A673 (cell line): ENCODE results near the gene DUSP1. TPM values are rescaled to one million over a fixed set of nuclear protein-coding genes. Genes with fewer than 3 reads are reported as not detected.
"Not testable (repeated sequence)": the region's sequence is repeated elsewhere in the genome, so short reads cannot be mapped to it uniquely, and the experiment has no call there.

Experiments used
- BruUV-seq: library from RNA; stranded (reverse); fragments of 400-500 nt; replicated peaks from 2 replicates; lab custom pipeline; 2021; lab: Mats Ljungman, UMichigan
- CTCF ChIA-PET: fragments of 300-600 bp; sonication (Branson Sonifier 250); formaldehyde crosslinking; loops from one replicate; lab custom pipeline; 2022; ENCODE audit warnings: antibody characterized with exemption; lab: Charles Lee
- POLR2A ChIA-PET: fragments of 300-600 bp; sonication (Branson Sonifier 250); formaldehyde crosslinking; loops from one replicate; lab custom pipeline; 2022; ENCODE audit warnings: antibody characterized with exemption; ENCODE audit not compliant: low non-redundant PET; lab: Charles Lee
- DNase-seq: peaks from one replicate; pipeline ENCODE4 v3.0.0-alpha.2; 2015; ENCODE audit warnings: low spot score
- H3K27ac ChIP-seq: fragments of 200-600 bp; sonication (generic); 2 replicates; pipeline ENCODE4 v1.5.1; 2016; ENCODE audit warnings: mixed run types, low read depth, mild to moderate bottlenecking, mixed read lengths, antibody characterized with exemption, low read length; ENCODE audit not compliant: poor library complexity, severe bottlenecking
- H3K27me3 ChIP-seq: fragments of 200-600 bp; sonication (generic); replicated peaks from 2 replicates; pipeline ENCODE4 v1.6.1; 2017; ENCODE audit warnings: mixed run types, low read depth, mild to moderate bottlenecking, mixed read lengths, antibody characterized with exemption, low read length; ENCODE audit not compliant: insufficient read depth, poor library complexity
- H3K36me3 ChIP-seq: fragments of 200-600 bp; sonication (generic); 2 replicates; pipeline ENCODE4 v1.6.1; 2016; ENCODE audit warnings: mixed run types, mild to moderate bottlenecking, mixed read lengths, antibody characterized with exemption, low read length; ENCODE audit not compliant: insufficient read depth, poor library complexity, severe bottlenecking
- H3K4me1 ChIP-seq: fragments of 200-600 bp; sonication (generic); 2 replicates; pipeline ENCODE4 v1.6.1; 2017; ENCODE audit warnings: mixed run types, mild to moderate bottlenecking, mixed read lengths, antibody characterized with exemption, low read length; ENCODE audit not compliant: insufficient read depth, poor library complexity, severe bottlenecking
- H3K4me3 ChIP-seq: fragments of 200-600 bp; sonication (generic); 2 replicates; pipeline ENCODE4 v1.5.1; 2016; ENCODE audit warnings: low read depth, mixed run types, mild to moderate bottlenecking, mixed read lengths, low read length; ENCODE audit not compliant: poor library complexity, severe bottlenecking
- H3K9me3 ChIP-seq: fragments of 200-600 bp; sonication (generic); 2 replicates; pipeline ENCODE4 v1.6.1; 2016; ENCODE audit warnings: mixed run types, low read depth, mild to moderate bottlenecking, mixed read lengths, antibody characterized with exemption, low read length; ENCODE audit not compliant: poor library complexity, severe bottlenecking
- EZH2 ChIP-seq: fragments of 200-600 bp; sonication (generic); IDR thresholded peaks from 2 replicates; pipeline ENCODE4 v1.6.1; 2017; ENCODE audit warnings: borderline replicate concordance, low read depth, mild to moderate bottlenecking, mixed read lengths, antibody characterized with exemption, low read length; ENCODE audit not compliant: poor library complexity, severe bottlenecking
- intact Hi-C: fragments of 100-400 bp; cut with micrococcal nuclease; formaldehyde crosslinking; loops from one replicate; pipeline ENCODE4 v1.10.0; 2022; ENCODE audit not compliant: unreplicated experiment
- total RNA-seq: library from RNA; stranded (reverse); gene quantifications from 2 replicates; pipeline ENCODE4 v1.2.3, GENCODE V29; 2021
- TF ChIP-seq, protein P1 (sequence below): fragments of 300-800, 200-600 bp; sonication (generic); conservative IDR thresholded peaks from 2 replicates; pipeline ENCODE4 v1.5.1; 2017; ENCODE audit warnings: low read depth, mild to moderate bottlenecking, antibody characterized with exemption, low read length, moderate library complexity, mixed read lengths

The DUSP1 gene
- total RNA-seq, 1 experiment from 2014 or later = 13.1 TPM

DNA sequence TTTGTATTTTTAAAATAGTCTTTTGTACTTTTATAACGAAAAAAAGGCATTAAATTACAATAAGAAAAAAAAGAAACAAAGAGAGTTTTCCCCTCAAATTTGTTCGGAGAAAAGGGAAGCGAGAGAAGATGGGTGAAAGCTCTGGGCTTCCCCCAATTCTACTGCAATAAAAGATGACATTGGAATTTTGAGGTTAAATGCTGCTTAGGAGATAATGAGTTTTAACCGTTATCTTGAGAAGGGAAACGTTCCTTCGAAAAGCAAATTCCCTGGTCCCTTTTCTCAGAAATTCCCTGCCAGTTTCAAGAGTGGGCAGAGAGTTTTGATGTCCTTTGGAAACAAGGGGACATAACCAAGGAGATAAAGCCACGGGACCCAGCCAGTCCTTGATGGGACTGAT, 44.6 kb upstream of the DUSP1 start:
- BruUV-seq = no TSS peak
- TF ChIP-seq EZH2 = no peak
- TF ChIP-seq, protein P1, sequence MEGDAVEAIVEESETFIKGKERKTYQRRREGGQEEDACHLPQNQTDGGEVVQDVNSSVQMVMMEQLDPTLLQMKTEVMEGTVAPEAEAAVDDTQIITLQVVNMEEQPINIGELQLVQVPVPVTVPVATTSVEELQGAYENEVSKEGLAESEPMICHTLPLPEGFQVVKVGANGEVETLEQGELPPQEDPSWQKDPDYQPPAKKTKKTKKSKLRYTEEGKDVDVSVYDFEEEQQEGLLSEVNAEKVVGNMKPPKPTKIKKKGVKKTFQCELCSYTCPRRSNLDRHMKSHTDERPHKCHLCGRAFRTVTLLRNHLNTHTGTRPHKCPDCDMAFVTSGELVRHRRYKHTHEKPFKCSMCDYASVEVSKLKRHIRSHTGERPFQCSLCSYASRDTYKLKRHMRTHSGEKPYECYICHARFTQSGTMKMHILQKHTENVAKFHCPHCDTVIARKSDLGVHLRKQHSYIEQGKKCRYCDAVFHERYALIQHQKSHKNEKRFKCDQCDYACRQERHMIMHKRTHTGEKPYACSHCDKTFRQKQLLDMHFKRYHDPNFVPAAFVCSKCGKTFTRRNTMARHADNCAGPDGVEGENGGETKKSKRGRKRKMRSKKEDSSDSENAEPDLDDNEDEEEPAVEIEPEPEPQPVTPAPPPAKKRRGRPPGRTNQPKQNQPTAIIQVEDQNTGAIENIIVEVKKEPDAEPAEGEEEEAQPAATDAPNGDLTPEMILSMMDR = no peak
- Histone ChIP-seq H3K27me3 (no peaks in the 10 kb centered on the region), H3K4me1 (no peaks in the 10 kb centered on the region), H3K36me3 (no peaks in the 10 kb centered on the region), H3K27ac (no peak overlapping the region), H3K4me3 (no peak overlapping the region), H3K9me3 (no peaks in the 10 kb centered on the region)
- POLR2A ChIA-PET = no interaction called here
- intact Hi-C loops = no loop called here
- CTCF ChIA-PET = no interaction called here
- DNase-seq = no peak

DNA sequence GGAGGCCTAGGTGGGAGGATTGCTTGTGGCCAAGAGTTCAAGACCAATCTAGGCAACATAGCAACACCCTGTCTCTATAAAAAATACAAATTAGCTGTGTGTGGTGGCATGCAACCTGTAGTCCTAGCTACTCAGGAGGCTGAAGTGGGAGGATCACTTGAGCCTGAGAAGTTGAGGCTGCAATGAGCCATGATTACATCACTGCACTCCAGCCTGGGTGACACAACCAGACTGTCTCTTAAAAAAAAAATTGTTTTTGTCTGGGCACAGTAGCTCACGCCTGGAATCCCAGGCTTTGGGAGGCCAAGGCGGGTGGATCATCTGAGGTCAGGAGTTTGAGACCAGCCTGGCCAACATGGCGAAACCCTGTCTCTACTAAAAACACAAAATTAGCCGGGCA, 40.0 kb upstream of the DUSP1 start:
- H3K4me1 ChIP-seq, H3K27me3 ChIP-seq, H3K27ac ChIP-seq, DNase-seq, intact Hi-C loops, CTCF ChIA-PET, H3K4me3 ChIP-seq, H3K36me3 ChIP-seq, BruUV-seq, H3K9me3 ChIP-seq: not testable (repeated sequence)
- POLR2A ChIA-PET = interaction anchor here (0.6 kb wide), 1 partner anchor 485 kb away, joined by 3 read pairs; no protein-coding TSS in a partner anchor

DNA sequence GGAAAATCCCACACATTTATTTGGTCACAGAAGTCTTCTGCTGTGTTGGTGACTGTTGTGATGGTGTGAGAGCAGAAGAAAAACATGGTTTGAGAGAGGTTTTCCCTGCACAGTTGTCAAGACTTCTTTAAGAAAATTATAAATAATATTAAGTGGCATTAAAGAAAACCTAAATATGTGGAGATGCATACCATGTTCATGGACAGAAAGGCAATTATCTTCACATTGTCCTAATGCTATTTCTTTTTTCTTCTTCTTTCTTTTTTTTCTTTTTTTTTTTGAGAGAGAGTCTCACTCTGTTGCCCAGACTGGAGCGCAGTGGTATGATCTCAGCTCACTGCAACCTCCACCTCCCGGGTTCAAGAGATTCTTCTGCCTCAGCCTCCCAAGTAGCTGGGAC, 38.8 kb upstream of the DUSP1 start:
- CTCF ChIA-PET = no interaction called here

More for the DNA sequence above, 38.8 kb upstream of the DUSP1 start:
- H3K9me3 ChIP-seq = no peaks in the 10 kb centered on the region
- TF ChIP-seq, protein P1 = no peak
- TF ChIP-seq EZH2 = no peak
- H3K27me3 ChIP-seq = no peaks in the 10 kb centered on the region
- H3K4me3 ChIP-seq = no peak overlapping the region
- no peak for DNase-seq
- H3K27ac ChIP-seq = no peak overlapping the region
- POLR2A ChIA-PET = no interaction called here
- no peaks in the 10 kb centered on the region for H3K4me1 ChIP-seq
- no TSS peak for BruUV-seq
- H3K36me3 ChIP-seq = no peaks in the 10 kb centered on the region
- intact Hi-C loops = no loop called here
